K562 (cell line): Measurements from ENCODE around the gene EVPL. TPM values are rescaled to one million over a fixed set of nuclear protein-coding genes. Genes with fewer than 3 reads are reported as not detected.

ENCODE experiments used
- ATAC-seq: fragments of 200-7000 bp; cut with Tn5 transposase; 3 replicates; pipeline ENCODE4 v1.9.1; 2020; ENCODE audit warnings: moderate library complexity
- BruUV-seq: library from RNA; stranded (reverse); fragments of 400-500 nt; replicated peaks from 2 replicates; lab custom pipeline; 2021; lab: Mats Ljungman, UMichigan
- CTCF ChIA-PET: fragments of 300-600 bp; formaldehyde crosslinking; extraction: SDS; loops from one replicate; lab custom pipeline; 2021; ENCODE audit warnings: low intra/inter-chr PET ratio; lab: Yijun Ruan, JAX
- POLR2A ChIA-PET: fragments of 300-600, 350-650 bp; sonication (Branson Sonifier 250); formaldehyde crosslinking; extraction: SDS; loops from one replicate; lab custom pipeline; 2021; ENCODE audit warnings: antibody characterized with exemption, inconsistent platforms; lab: Yijun Ruan, JAX
- DNase-seq, 4 experiments: peaks; one replicate each; pipeline versions ENCODE4 v3.0.0 to v3.0.0-alpha.2; 2011 to 2018; ENCODE audit warnings: low spot score in 3 of 4, mixed read lengths in 3 of 4; ENCODE audit errors: extremely low read depth in 1 of 4
- FAIRE-seq: peaks from 2 replicates; lab custom pipeline; 2011; peaks lifted over from hg19 to GRCh38; lab: Jason Lieb, UNC
- H2AFZ ChIP-seq: 2 replicates; pipeline ENCODE4 v1.6.0; 2011; ENCODE audit warnings: low read depth, low read length, control low read depth, inconsistent platforms
- H3K27ac ChIP-seq: fragments of 200-600 bp; 3 replicates; pipeline ENCODE4 v1.8.0; 2011; ENCODE audit warnings: low read depth, mild to moderate bottlenecking, control low read depth, inconsistent platforms, low read length, moderate library complexity, mixed read lengths; ENCODE audit errors: extremely low read depth
- H3K27me3 ChIP-seq, 2 experiments: fragments of 300-600 bp in 1 of 2; 2 replicates in 1 of 2; 3 replicates in 1 of 2; pipeline versions ENCODE4 v1.6.0 to v1.8.0; 2011; ENCODE audit warnings: inconsistent platforms in 2 of 2, low read length in 2 of 2, mild to moderate bottlenecking in 1 of 2, mixed read lengths in 1 of 2, moderate library complexity in 1 of 2; ENCODE audit not compliant: control insufficient read depth in 2 of 2, insufficient read depth in 2 of 2
- H3K36me3 ChIP-seq: fragments of 300-600 bp; 3 replicates; pipeline ENCODE4 v1.8.0; 2011; ENCODE audit warnings: mild to moderate bottlenecking, low read length, inconsistent platforms; ENCODE audit not compliant: control insufficient read depth, insufficient read depth
- H3K4me1 ChIP-seq, 2 experiments: fragments of 200-600 bp in 1 of 2; replicated peaks in 1 of 2; 2 replicates in 1 of 2; 3 replicates in 1 of 2; pipeline versions ENCODE4 v1.5.1 to v1.8.0; 2011; ENCODE audit warnings: inconsistent platforms in 2 of 2, low read length in 2 of 2, mild to moderate bottlenecking in 1 of 2, mixed read lengths in 1 of 2, moderate library complexity in 1 of 2; ENCODE audit not compliant: control insufficient read depth in 2 of 2, insufficient read depth in 2 of 2
- H3K4me2 ChIP-seq: 2 replicates; pipeline ENCODE4 v1.6.1; 2011; ENCODE audit warnings: low read length, control low read depth, inconsistent platforms, mixed read lengths; ENCODE audit not compliant: insufficient read depth
- H3K4me3 ChIP-seq: fragments of 200-600 bp; sonication (generic), shearing (Covaris generic); 2 replicates; pipeline ENCODE4 v1.5.1; 2016; ENCODE audit warnings: control low read depth, inconsistent platforms
- H3K79me2 ChIP-seq: fragments of 200-600 bp; 3 replicates; pipeline ENCODE4 v1.8.0; 2011; ENCODE audit warnings: low read length, inconsistent platforms; ENCODE audit not compliant: control insufficient read depth, insufficient read depth
- H3K9ac ChIP-seq, 2 experiments: 2 replicates each; pipeline versions ENCODE4 v1.6.0 to v1.6.1; 2011; ENCODE audit warnings: low read depth in 2 of 2, low read length in 2 of 2, control low read depth in 1 of 2, inconsistent platforms in 1 of 2, mild to moderate bottlenecking in 1 of 2, mixed read lengths in 1 of 2; ENCODE audit not compliant: insufficient read depth in 1 of 2
- H3K9me1 ChIP-seq: one replicate; pipeline ENCODE4 v1.6.0; 2011; ENCODE audit warnings: inconsistent platforms, mild to moderate bottlenecking, low read length, moderate library complexity; ENCODE audit not compliant: control insufficient read depth, insufficient read depth
- H3K9me3 ChIP-seq: replicated peaks from 2 replicates; pipeline ENCODE4 v1.5.1; 2011; ENCODE audit warnings: low read depth, low read length, inconsistent platforms; ENCODE audit not compliant: control insufficient read depth, insufficient read depth
- H4K20me1 ChIP-seq: replicated peaks from 2 replicates; pipeline ENCODE4 v1.6.1; 2011; ENCODE audit warnings: low read length, inconsistent platforms, mixed read lengths; ENCODE audit not compliant: control insufficient read depth, insufficient read depth
- BRCA1 ChIP-seq, 2 experiments: fragments of 450-650 bp in 1 of 2; sonication (generic) in 1 of 2; formaldehyde crosslinking in 1 of 2; IDR thresholded peaks; 2 replicates each; pipeline versions ENCODE4 v1.5.0 to v1.6.1; 2017 to 2020; ENCODE audit warnings: mild to moderate bottlenecking in 1 of 2, missing genetic modification reagents in 1 of 2
- CBX3 ChIP-seq, 2 experiments: IDR thresholded peaks; 1 replicate in 1 of 2; 2 replicates in 1 of 2; pipeline ENCODE4 v1.6.1; 2012; ENCODE audit warnings: inconsistent platforms in 2 of 2, low read length in 2 of 2, borderline replicate concordance in 1 of 2, control low read depth in 1 of 2
- CHD4 ChIP-seq: fragments of 200-600 bp; sonication (generic); IDR thresholded peaks from 3 replicates; pipeline ENCODE4 v1.6.1; 2012; ENCODE audit warnings: low read depth, mild to moderate bottlenecking, mixed read lengths, low read length, inconsistent platforms; ENCODE audit not compliant: insufficient read depth, insufficient replicate concordance, poor library complexity, severe bottlenecking
- DDX20 ChIP-seq: fragments of 450-650 bp; IDR thresholded peaks from 2 replicates; pipeline ENCODE4 v1.6.1; 2016; ENCODE audit warnings: missing genetic modification characterization, low read depth, mild to moderate bottlenecking, missing compliant biosample characterization, moderate library complexity
- DMBX1 ChIP-seq: fragments of 250-450 bp; sonication (Bioruptor Pico); IDR thresholded peaks from 2 replicates; pipeline ENCODE4 v1.8.0; 2022; ENCODE audit warnings: inconsistent platforms, mild to moderate bottlenecking, moderate library complexity, borderline replicate concordance
- FOXA1 ChIP-seq: fragments of 450-650 bp; IDR thresholded peaks from 2 replicates; pipeline ENCODE4 v1.6.1; 2016; ENCODE audit warnings: mild to moderate bottlenecking, borderline replicate concordance
- ILF3 ChIP-seq: fragments of 450-650 bp; IDR thresholded peaks from 2 replicates; pipeline ENCODE4 v1.6.1; 2018; ENCODE audit warnings: antibody characterized with exemption, mild to moderate bottlenecking, moderate library complexity, borderline replicate concordance
- JUND ChIP-seq, 2 experiments: IDR thresholded peaks; 2 replicates in 1 of 2; 3 replicates in 1 of 2; pipeline ENCODE4 v1.6.1; 2011; ENCODE audit warnings: borderline replicate concordance in 2 of 2, low read depth in 2 of 2, low read length in 2 of 2, improper control_type of control experiment in 1 of 2, missing biosample characterization in 1 of 2, missing genetic modification characterization in 1 of 2, missing genetic modification reagents in 1 of 2
- NUFIP1 ChIP-seq: fragments of 450-650 bp; IDR thresholded peaks from 2 replicates; pipeline ENCODE4 v1.6.1; 2018; ENCODE audit not compliant: partially characterized antibody
- RUNX1 ChIP-seq: sonication (generic); IDR thresholded peaks from 2 replicates; pipeline ENCODE4 v1.6.1; 2016; ENCODE audit warnings: antibody characterized with exemption, low read depth
- SNRNP70 ChIP-seq: fragments of 200-400 bp; formaldehyde crosslinking; optimal IDR thresholded peaks from 2 replicates; pipeline ENCODE3; 2017; ENCODE audit warnings: low read depth, low read length
- TCF7 ChIP-seq: sonication (generic); IDR thresholded peaks from 2 replicates; pipeline ENCODE4 v1.6.1; 2016; ENCODE audit warnings: antibody characterized with exemption, borderline replicate concordance
- THRB ChIP-seq: fragments of 450-650 bp; formaldehyde crosslinking; conservative IDR thresholded peaks from 2 replicates; pipeline ENCODE4 v1.4.0; 2022; ENCODE audit warnings: mild to moderate bottlenecking, missing genetic modification characterization
- USF1 ChIP-seq: sonication (generic); formaldehyde crosslinking; IDR thresholded peaks from 2 replicates; pipeline ENCODE4 v1.9.0; 2022; ENCODE audit warnings: mild to moderate bottlenecking, missing genetic modification reagents
- WHSC1 ChIP-seq: IDR thresholded peaks from one replicate; pipeline ENCODE4 v1.6.1; 2012; ENCODE audit warnings: low read length, control low read depth, inconsistent platforms
- XRCC5 ChIP-seq: fragments of 200-400 bp; formaldehyde crosslinking; IDR thresholded peaks from 2 replicates; pipeline ENCODE4 v1.6.1; 2017; ENCODE audit warnings: low read depth, mild to moderate bottlenecking, low read length
- ZNF134 ChIP-seq: fragments of 250-450 bp; sonication (Bioruptor Pico); conservative IDR thresholded peaks from 2 replicates; pipeline ENCODE4 v1.4.0; 2020
- ZNF586 ChIP-seq: fragments of 450-650 bp; formaldehyde crosslinking; conservative IDR thresholded peaks from 2 replicates; pipeline ENCODE4 v1.4.0; 2020; ENCODE audit warnings: mild to moderate bottlenecking, moderate library complexity
- ZNF589 ChIP-seq: fragments of 200-800 bp; sonication (Bioruptor generic); IDR thresholded peaks from 2 replicates; pipeline ENCODE4 v1.6.1; 2016; ENCODE audit warnings: low read depth, missing genetic modification characterization, missing compliant biosample characterization
- ZNF668 ChIP-seq: fragments of 250-450 bp; sonication (Bioruptor Pico); IDR thresholded peaks from 2 replicates; pipeline ENCODE4 v1.8.0; 2022; ENCODE audit warnings: mild to moderate bottlenecking, inconsistent platforms
- ZNF695 ChIP-seq: fragments of 450-650 bp; formaldehyde crosslinking; IDR thresholded peaks from 2 replicates; pipeline ENCODE4 v1.4.0; 2020; ENCODE audit warnings: mild to moderate bottlenecking, moderate library complexity
- ZNF778 ChIP-seq: fragments of 450-650 bp; formaldehyde crosslinking; IDR thresholded peaks from 2 replicates; pipeline ENCODE4 v1.4.0; 2020; ENCODE audit warnings: mild to moderate bottlenecking, moderate library complexity
- WGBS: fragments of 100-300 bp; shearing (Covaris generic); methylation state at CpG from one replicate; pipeline ENCODE4 v1.1.6; 2016; ENCODE audit warnings: low coverage, mixed read lengths; ENCODE audit not compliant: insufficient coverage; ENCODE audit errors: missing lambda C conversion rate; 5-methylcytosine and 5-hydroxymethylcytosine counted together
- in situ Hi-C: fragments of 300-500 bp; cut with MboI; formaldehyde crosslinking; loops from 4 replicates; pipeline ENCODE4 v1.15.0; 2018; ENCODE audit warnings: inconsistent platforms, mixed read lengths
- intact Hi-C: fragments of 100-400 bp; cut with micrococcal nuclease; formaldehyde crosslinking; loops from 2 replicates; pipeline ENCODE4 v1.14.2; 2022
- polyA plus RNA-seq, 8 experiments: library from polyadenylated mRNA; depleted of rRNA in 4 of 8; stranded (reverse) in 5 of 8; unstranded in 3 of 8; fragments of >200 nt; fragmentation: Nextera tagmentation in 2 of 8; fragmentation: Illumina TruSeq in 1 of 8; extraction: Ambion mirVana in 2 of 8; extraction: Trizol in 1 of 8; gene quantifications; 2 replicates each; pipeline versions ENCODE4 v1.2.1 to v1.2.3, GENCODE V29; 2011 to 2014; ENCODE audit warnings: inconsistent platforms in 1 of 8, missing spikeins in 1 of 8
- total RNA-seq, 7 experiments: library from RNA; depleted of rRNA in 6 of 7; stranded (reverse); fragments of >200 nt in 6 of 7; fragmentation: Illumina TruSeq in 2 of 7; extraction: Trizol in 2 of 7; gene quantifications; 2 replicates each; pipeline versions ENCODE4 v1.2.1 to v1.2.3, GENCODE V29; 2011 to 2021; ENCODE audit warnings: low replicate concordance in 1 of 7

EVPL gene
- total and polyA plus RNA-seq, 9 of the 15 experiments (the other 6 are each of a cell fraction or from before 2014, with no cell fraction given), result 0.08 to 0.18 (median 0.16) TPM; not detected in 5

DNA sequence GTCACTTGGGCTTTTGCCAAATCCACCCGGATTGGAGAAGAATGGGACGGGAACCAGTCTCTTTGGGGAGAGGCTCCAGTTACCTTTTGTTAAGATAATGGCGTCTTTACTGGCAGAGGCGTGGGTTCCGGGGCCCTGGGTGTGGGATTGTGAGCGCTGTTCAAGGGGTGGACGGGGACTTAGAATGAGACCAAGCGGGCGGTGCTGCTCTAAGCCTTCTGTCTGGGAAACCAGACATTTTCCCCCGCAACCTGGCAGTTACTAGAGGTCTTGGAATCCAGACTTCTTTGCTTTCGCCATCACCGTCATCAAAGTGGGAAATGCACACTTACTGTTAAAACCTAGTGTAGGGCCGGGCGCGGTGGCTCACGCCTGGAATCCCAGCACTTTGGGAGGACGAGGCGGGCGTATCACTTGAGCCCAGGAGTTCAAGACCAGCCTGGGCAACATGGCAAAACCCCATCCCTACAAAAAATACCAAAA lies 47.4 kb downstream of the EVPL start:
- TSS peak; percentile 90 for BruUV-seq
- Histone ChIP-seq H3K9me1 (no peaks in the 10 kb centered on the region), H4K20me1 (no peaks in the 10 kb centered on the region), H3K4me3 (peak overlapping the region; percentile 67), H3K4me1 (peaks cover 34 to 43% of the 10 kb centered on the region in 2 experiments), H3K4me2 (peak overlapping the region; percentile 96), H2AFZ (peak overlapping the region; percentile 95), H3K27ac (peak overlapping the region; percentile 78), H3K9ac (peak overlapping the region; percentile 79 to 96), H3K27me3 (no peaks in the 10 kb centered on the region), H3K79me2 (peaks cover 38% of the 10 kb centered on the region), H3K36me3 (no peaks in the 10 kb centered on the region; the same call in 2 of the 3 replicates), H3K9me3 (no peaks in the 10 kb centered on the region)
- WGBS, result under 1% methylated on average over 19 of the region's 19 CpGs
- DNase-seq (no peak), FAIRE-seq (no peak), ATAC-seq (peak; percentile 26)
- in situ Hi-C loops (no loop called here), intact Hi-C loops (loop anchor here (5.0 to 10.0 kb wide), 2 partner anchors 37 to 195 kb away; partner anchors contain the start of genes FBF1 and UNK)
- ChIA-PET CTCF (no interaction called here), POLR2A (interaction anchor here (0.7 to 1.5 kb wide), 5 partner anchors 10 to 115 kb away, joined by 3 to 5 read pairs (median 3); no protein-coding TSS in a partner anchor)
- no peak for TF ChIP-seq ZNF586
- no peak for TF ChIP-seq BRCA1 (IDR thresholded peaks at IDR 0.05)
- no peak for TF ChIP-seq BRCA1 (CRISPR knock-in tag; IDR thresholded peaks at IDR 0.05)
- no peak for TF ChIP-seq JUND (IDR thresholded peaks at IDR 0.05; ENCODE audit: borderline replicate concordance, low read depth, low read length)
- no peak for TF ChIP-seq JUND (tag; IDR thresholded peaks at IDR 0.05; ENCODE audit: borderline replicate concordance, low read depth, low read length)
- no peak for TF ChIP-seq ZNF134 (CRISPR knock-in tag)
- TF ChIP-seq ZNF668 (CRISPR knock-in tag), result no peak
- no peak; the same call in 1 of the 2 replicates for TF ChIP-seq DMBX1 (CRISPR knock-in tag)
- TF ChIP-seq ZNF778 (CRISPR knock-in tag), result no peak
- no peak for TF ChIP-seq ZNF695 (CRISPR knock-in tag)
- TF ChIP-seq CHD4, result no peak
- TF ChIP-seq FOXA1, result no peak
- TF ChIP-seq ILF3, result no peak; the same call in 1 of the 2 replicates
- no peak for TF ChIP-seq THRB (CRISPR knock-in tag)
- TF ChIP-seq TCF7, result no peak
- no peak for TF ChIP-seq ZNF589 (CRISPR knock-in tag)
- TF ChIP-seq WHSC1, result no peak
- no peak for TF ChIP-seq RUNX1
- TF ChIP-seq NUFIP1, result no peak
- no peak for TF ChIP-seq USF1
- TF ChIP-seq DDX20 (tag), result no peak
- no peak for TF ChIP-seq SNRNP70
- TF ChIP-seq XRCC5, result no peak
- no peak for TF ChIP-seq CBX3 (IDR thresholded peaks at IDR 0.05; ENCODE audit: borderline replicate concordance in 1 of 2, low read length in 2 of 2)
